Fibroblast of pulmonary artery (primary cell): ENCODE measurements around the gene TRAF7.
"Not testable (repeated sequence)": the region's sequence is repeated elsewhere in the genome, so short reads cannot be mapped to it uniquely, and the experiment has no call there.

Experiments used
- DNase-seq: peaks from one replicate; pipeline ENCODE4 v3.0.0-alpha.2; 2010; ENCODE audit warnings: low read depth
- H3K4me3 ChIP-seq: replicated peaks from 2 replicates; pipeline ENCODE4 v1.5.1; 2011; ENCODE audit warnings: low read depth, mild to moderate bottlenecking, control low read depth, low read length, moderate library complexity
- CTCF ChIP-seq: IDR thresholded peaks from 2 replicates; pipeline ENCODE4 v1.5.1; 2011; ENCODE audit warnings: mild to moderate bottlenecking, control low read depth, low read length, inconsistent platforms; ENCODE audit errors: missing control alignments

TRAF7 gene

GRCh38 chr16:2115591-2115973 lies 40.0 kb upstream of the TRAF7 start:
- no peak overlapping the region for H3K4me3 ChIP-seq
- no peak for TF ChIP-seq CTCF
- DNase-seq: no peak

GRCh38 chr16:2116428-2116827 lies 39.2 kb upstream of the TRAF7 start:
- not testable (repeated sequence) for H3K4me3 ChIP-seq, DNase-seq

GRCh38 chr16:2117341-2117740 lies 38.2 kb upstream of the TRAF7 start:
- not testable (repeated sequence) for DNase-seq, H3K4me3 ChIP-seq

- not testable (repeated sequence) for DNase-seq, H3K4me3 ChIP-seq
These were observed 37.4 kb upstream of the TRAF7 start for GRCh38 chr16:2117960-2118722.

- not testable (repeated sequence) for H3K4me3 ChIP-seq
- DNase-seq: peak; percentile 43
These were observed 34.3 kb upstream of the TRAF7 start for GRCh38 chr16:2121325-2121724.

GRCh38 chr16:2121853-2122252 lies 33.7 kb upstream of the TRAF7 start:
- DNase-seq: no peak
- no peak for TF ChIP-seq CTCF
- H3K4me3 ChIP-seq: no peak overlapping the region

More at GRCh38 chr16:2121325-2121724, 34.3 kb upstream of the TRAF7 start:
- peak; percentile 21 for TF ChIP-seq CTCF

- H3K4me3 ChIP-seq: no peak overlapping the region
- no peak for TF ChIP-seq CTCF
- no peak for DNase-seq
These were observed 33.2 kb upstream of the TRAF7 start for GRCh38 chr16:2122429-2122828.

- not testable (repeated sequence) for DNase-seq, H3K4me3 ChIP-seq
These were observed 32.5 kb upstream of the TRAF7 start for GRCh38 chr16:2122934-2123683.

- not testable (repeated sequence) for DNase-seq, H3K4me3 ChIP-seq
These were observed 31.7 kb upstream of the TRAF7 start for GRCh38 chr16:2123706-2124376.

- peak overlapping the region; percentile 37 for H3K4me3 ChIP-seq
- not testable (repeated sequence) for DNase-seq
These were observed 31.2 kb upstream of the TRAF7 start for GRCh38 chr16:2124377-2124693.

GRCh38 chr16:2124694-2125444 lies 30.7 kb upstream of the TRAF7 start:
- peak overlapping the region; percentile 37 for H3K4me3 ChIP-seq
- DNase-seq: peak; percentile 75

- H3K4me3 ChIP-seq, DNase-seq: not testable (repeated sequence)
These were observed 30.0 kb upstream of the TRAF7 start for GRCh38 chr16:2125609-2126008.

- not testable (repeated sequence) for H3K4me3 ChIP-seq, DNase-seq
These were observed 29.3 kb upstream of the TRAF7 start for GRCh38 chr16:2126161-2126743.
